Stimulated activated CD4-positive, alpha-beta T cell treated with anti-CD3 and anti-CD28 coated beads, Interleukin-4, amount 100 ng/mL, for 4 hours (primary cell): ENCODE results near the gene ADM.
A peak's percentile ranks its signal among the peaks of the same experiment; 100 is the strongest.
"Not testable (repeated sequence)": the region's sequence is repeated elsewhere in the genome, so short reads cannot be mapped to it uniquely, and the experiment has no call there.

Experiments
- DNase-seq, 2 experiments: peaks; one replicate each; pipeline ENCODE4 v3.0.0-alpha.2; 2020

Gene ADM, protein sequence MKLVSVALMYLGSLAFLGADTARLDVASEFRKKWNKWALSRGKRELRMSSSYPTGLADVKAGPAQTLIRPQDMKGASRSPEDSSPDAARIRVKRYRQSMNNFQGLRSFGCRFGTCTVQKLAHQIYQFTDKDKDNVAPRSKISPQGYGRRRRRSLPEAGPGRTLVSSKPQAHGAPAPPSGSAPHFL

DNA sequence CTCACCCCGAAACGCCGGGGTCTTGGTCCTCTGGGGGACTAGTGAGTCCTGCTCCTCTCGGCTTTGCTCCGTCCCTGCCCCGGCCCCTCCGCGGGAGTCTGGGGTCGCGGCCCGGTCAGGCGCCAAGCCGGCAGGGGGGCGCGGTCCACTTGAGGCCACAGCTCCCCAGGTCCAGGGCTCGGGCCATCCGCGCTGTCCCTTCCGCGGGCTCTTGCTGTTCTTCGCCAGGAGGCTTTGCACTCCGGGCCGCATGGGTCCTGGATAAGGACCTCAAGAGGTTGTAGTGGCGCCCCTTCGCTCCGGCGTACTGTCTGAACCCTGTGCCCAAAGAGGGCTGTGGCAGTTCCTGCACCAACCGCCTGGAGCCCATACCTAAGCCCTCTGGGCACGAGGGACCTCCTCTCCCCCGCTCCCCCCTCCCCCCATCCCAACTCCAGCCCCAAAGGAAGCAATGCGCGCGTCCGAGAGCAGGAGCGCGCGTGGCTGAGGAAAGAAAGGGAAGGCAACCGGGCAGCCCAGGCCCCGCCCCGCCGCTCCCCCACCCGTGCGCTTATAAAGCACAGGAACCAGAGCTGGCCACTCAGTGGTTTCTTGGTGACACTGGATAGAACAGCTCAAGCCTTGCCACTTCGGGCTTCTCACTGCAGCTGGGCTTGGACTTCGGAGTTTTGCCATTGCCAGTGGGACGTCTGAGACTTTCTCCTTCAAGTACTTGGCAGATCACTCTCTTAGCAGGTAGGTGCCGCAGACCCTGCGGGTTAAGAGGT, at the start of gene ADM:
TSS of gene ADM (plus strand) at position 579 of the 767 bp plus-strand sequence. CDS start 628 bp downstream, outside the sequence.
- DNase-seq: peak in 1 of 2 experiments; percentile 28

DNA sequence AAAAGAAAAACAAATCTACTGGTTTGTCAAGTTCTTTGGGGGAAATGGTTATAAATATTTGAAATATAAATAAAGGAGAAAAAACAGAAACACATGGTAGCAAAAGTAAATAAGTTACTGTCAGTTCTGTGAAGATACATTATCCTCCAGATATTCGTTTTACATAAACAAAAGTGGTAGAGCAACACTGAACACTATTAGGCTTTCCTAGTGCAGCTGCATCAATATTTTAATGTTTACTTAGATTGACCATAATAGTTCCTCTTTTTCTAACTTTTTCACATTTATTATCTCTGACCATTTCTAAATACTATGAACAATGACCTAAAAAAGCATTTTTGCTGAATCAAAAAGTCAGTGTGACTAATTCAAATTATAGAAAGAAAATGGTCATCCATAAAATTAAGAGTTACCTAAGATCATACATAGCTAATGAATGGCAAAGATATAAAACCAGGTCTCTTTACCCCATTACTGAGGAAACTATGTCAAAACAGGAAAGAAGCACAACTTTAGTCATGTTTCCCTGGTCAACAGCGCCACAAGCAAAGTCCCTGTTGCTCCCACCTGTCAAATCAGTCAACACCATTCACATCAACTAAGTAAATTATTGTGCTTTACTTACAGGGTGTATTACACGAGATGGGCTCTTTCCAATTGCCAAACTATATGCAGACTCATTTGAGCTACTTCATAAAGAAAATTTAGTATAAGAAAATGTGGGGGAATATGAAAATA, 49.3 kb upstream of the ADM start:
- no peak for DNase-seq

DNA sequence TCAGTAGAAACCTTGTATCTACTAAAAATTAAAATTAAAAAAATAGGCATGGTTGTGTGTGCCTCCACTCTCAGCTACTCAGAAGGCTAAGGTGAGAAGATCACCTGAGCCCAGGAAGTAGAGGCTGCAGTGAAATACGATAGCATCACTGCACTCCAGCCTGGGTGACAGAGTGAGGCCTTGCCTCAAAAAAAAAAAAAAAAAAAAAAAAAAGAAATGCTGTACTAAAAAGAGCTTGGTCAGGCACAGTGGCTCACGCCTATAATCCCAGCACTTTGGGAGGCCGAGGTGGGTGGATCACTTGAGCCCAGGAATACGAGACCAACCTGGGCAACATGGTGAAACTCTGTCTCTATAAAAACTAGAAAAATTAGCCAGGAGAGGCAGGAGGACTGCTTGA, 47.4 kb upstream of the ADM start:
- DNase-seq: no peak

DNA sequence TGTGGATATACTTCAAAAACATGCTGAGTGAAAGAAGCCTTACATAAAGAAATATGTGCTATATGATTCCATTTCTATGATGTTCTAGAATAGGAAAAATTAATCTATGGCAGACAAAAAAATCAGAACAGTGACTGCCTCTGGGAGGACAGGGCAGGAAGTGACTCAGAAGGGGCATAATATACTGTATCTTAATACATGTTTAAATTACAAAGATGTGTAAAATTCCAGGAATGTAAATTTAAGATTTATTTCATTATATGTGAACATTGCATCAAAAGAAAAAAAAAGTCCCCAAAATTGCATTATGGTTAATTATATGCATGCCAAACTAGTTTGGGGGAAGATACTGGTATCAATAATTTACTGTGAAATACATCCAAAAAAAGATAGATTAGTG, 43.1 kb upstream of the ADM start:
- DNase-seq: no peak

GRCh38 chr11:10263929-10264328, 40.9 kb upstream of the ADM start:
- no peak for DNase-seq

DNA sequence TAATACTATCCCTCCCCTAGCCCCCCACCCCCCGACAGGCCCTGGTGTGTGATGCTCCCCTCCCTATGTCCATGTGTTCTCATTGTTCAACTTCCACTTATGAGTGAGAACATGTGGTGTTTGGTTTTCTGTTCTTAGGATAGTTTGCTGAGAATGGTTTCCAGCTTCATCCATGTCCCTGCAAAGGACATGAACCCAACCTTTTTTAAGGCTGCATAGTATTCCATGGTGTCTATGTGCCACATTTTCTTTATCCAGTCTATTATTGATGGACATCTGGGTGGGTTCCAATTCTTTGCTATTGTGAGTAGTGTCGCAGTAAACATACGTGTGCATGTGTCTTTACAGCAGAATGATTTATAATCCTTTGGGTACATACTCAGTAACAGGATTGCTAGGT, 40.2 kb upstream of the ADM start:
- DNase-seq: not testable (repeated sequence)

DNA sequence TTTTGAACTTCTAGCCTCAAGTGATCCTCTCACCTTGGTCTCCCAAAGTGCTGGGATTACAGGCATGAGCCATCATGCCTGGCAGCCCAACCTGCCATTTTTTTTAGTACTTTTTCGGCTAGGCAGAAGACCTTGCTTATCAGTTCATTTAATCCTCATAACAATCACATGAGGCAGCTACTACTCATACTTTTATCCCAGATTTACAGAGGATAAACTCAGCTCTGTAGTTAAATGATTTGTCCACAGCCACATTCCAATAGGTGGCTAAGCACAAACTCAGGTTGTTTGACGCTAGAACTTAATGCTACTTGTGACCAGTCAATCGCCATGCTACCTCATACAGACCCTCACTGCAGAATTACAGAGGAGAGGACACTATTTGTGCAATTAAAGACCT, 38.9 kb upstream of the ADM start:
- DNase-seq: no peak

- no peak for DNase-seq
These were observed 37.1 kb upstream of the ADM start for GRCh38 chr11:10267821-10268220.

- DNase-seq: no peak
These were observed 36.0 kb upstream of the ADM start for GRCh38 chr11:10268746-10269488.

DNA sequence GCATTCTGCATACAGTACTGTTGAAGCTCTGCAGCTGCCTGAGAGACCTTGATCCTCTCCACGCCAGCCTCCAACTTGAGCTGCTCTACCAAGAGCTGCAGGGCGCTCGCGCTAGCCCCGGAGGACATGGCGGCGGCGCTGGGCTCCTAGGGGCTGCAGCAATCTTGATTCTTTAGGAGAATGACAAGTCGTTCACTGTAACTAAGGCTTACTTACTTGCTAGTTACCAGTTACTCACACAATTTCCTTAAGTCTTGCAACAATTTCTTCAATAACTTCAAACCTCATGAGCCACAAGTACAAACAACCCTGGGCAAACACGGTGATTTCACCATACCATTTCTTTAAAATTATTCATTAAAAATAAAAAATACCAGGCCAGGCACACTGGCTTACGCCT, 32.7 kb upstream of the ADM start:
- DNase-seq: no peak

- no peak for DNase-seq
These were observed 31.1 kb upstream of the ADM start for GRCh38 chr11:10273738-10274137.

DNA sequence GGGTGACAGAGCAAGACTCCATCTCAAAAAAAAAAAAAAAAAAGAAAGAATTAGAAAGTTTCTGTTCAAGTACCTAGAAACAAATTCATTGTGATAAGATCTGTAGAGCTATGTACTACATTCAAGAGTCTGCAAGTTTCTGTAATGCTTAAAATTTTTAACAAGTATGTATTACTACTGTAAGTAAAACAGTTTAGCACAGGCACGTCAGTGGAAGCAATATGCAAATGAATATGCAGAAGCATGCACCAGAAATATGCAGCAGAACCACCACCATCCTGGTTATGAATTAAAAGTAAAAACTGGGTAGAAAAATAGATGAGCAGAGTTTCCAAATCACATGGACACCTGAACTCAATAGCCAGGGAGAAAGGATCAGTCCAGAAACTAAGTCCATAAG, 30.1 kb upstream of the ADM start:
- no peak for DNase-seq

GRCh38 chr11:10275714-10276113, 29.2 kb upstream of the ADM start:
- no peak for DNase-seq

DNA sequence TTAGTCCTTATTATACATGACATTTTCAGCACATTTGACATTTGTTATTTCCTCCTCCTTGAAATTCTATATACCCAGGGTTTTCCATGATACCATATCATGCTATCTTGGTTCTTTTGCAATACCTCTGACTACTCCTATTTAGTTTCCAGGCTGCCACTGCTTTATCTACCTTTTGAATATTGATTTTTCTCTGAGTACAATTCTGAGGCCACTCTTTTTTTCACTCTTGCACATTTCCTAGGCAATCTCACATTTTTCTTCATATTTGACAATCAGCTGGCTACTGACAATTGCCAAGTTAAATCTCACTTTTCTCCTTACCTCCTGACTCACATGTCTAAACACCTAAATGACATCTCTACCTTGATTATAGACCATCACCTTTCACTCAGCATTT, 22.8 kb upstream of the ADM start:
- no peak for DNase-seq

- no peak for DNase-seq
These were observed 20.9 kb upstream of the ADM start for GRCh38 chr11:10283991-10284390.

DNA sequence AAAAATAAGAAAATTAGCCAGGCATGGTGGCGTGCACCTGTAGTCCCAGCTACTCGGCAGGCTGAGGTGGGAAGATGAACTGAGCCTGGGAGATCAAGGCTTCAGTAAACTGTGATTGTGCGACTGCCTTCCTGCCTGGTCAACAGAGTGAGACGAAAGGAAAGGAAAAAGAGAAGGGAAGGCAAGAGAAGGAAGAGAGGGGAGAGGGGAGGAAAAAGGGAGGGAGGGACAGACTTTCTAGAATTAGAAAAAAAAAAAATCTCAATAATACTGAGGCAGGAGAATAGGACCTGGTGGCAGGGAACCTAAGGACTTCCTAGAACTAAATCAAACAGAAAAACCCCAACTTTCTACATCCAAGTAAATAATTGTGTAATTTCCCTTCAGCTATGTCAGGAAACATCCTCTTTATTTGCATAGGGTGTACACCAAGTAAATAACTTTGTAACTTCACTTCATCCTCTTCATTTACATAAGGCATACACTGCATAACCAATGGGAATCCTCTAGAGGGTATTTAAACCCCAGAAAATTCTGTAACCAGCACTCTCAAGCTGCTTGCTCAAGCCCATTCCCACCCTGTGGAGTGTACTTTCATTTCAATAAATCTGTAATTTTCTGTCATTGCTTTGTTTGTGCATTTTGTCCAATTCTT, 19.6 kb upstream of the ADM start:
- DNase-seq: no peak

- DNase-seq: no peak
These were observed 17.7 kb upstream of the ADM start for GRCh38 chr11:10287140-10287539.

DNA sequence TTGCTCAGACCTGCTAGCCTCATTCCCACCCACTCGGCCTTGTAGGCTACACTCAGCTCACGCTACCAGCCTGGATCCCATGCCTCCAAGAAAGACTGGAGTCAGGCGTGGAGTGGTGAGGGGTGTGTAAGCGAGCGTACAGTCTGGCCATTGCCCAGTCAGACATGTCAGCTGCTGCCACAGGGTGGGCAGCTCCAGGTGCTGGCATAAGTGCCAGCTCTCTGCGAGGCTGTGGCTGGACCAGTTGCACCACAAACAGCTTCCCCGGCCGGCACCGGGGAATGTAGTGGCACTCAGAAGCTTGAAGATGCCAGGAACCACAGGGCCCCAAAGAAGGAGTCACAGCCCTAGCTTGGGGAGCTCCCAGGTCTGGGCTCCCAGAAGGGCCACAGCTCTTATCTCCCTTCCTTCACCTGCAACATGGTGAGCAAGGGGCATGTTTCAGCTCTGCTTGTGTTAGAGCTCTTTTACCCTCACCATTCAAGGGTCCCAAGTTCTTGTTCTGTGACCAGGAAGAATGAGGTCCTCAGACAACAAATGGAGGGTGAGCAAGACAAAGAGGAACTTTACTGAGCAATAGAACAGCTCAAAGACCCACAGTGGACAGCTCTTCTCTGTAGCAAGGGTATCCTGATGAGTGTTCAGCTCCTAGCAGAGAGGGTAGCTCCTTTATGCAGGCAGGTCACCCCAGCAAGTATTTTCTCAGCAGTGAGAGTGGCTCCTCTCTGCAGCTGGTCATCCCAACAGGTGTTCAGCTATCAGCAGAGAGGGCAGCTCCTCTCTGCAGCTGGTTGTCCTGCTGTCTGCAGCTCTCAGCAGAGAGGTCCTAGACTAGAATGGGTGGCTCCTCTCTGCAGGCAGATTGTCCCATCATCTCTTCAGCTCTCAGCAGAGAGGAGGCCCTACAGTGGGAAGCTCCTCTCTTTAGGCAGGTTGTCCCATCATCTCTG, 16.8 kb upstream of the ADM start:
- no peak for DNase-seq

- no peak for DNase-seq
These were observed 15.8 kb upstream of the ADM start for GRCh38 chr11:10288881-10289764.

- DNase-seq: no peak
These were observed 15.0 kb upstream of the ADM start for GRCh38 chr11:10289765-10290380.
